Erythroblast (primary cell): ENCODE measurements around the gene RNF223.
A peak's percentile ranks its signal among the peaks of the same experiment; 100 is the strongest.
"Not testable (repeated sequence)": the region's sequence is repeated elsewhere in the genome, so short reads cannot be mapped to it uniquely, and the experiment has no call there.

Source experiments
- DNase-seq, 2 experiments: peaks; one replicate each; lab custom pipeline; 2025; lab: John Stamatoyannopoulos, UW
- GATA1 ChIP-seq: IDR thresholded peaks from 2 replicates; pipeline ENCODE4 v1.6.1; 2011; ENCODE audit warnings: low read depth, mild to moderate bottlenecking, control low read depth, low read length, moderate library complexity
- POLR2A ChIP-seq: IDR thresholded peaks from 2 replicates; pipeline ENCODE4 v1.6.1; 2011; ENCODE audit warnings: mild to moderate bottlenecking, low read length

The RNF223 gene

DNA sequence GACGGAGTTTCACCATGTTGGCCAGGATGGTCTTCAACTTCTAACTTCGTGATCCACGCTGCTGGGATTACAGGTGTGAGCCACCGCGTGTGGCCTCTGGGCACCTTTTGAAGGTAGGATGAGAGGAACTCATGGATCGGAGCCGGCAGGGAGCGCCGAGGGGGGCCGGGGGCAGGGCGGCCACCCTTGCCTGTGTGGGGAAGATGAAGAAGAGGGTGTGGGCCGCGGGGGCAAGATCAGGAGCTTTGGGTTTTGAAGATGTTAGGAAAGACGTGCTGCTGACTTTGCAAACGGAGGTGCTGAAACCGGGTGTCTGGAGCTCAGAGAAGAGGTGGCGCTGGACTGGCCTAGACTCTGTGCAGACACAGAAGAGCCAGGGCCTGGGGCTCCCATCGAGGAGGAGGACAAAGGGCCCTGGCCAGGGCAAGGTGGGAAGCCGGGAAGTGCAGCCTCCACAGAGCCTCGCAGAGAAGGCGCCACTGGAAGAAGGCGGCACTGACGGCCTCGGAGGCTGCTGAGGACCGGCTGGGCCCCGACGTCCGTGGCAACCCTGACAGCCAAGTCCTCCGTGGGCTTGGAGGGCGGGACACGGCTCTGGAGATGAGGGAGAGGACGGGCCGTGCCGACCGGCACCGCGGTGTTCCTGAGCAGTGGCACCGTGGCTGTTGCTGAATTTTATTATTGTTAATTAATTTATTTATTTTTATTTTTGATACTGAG lies 13.7 kb downstream of the RNF223 start:
- DNase-seq = no peak
- TF ChIP-seq POLR2A (no peak), GATA1 (no peak)

DNA sequence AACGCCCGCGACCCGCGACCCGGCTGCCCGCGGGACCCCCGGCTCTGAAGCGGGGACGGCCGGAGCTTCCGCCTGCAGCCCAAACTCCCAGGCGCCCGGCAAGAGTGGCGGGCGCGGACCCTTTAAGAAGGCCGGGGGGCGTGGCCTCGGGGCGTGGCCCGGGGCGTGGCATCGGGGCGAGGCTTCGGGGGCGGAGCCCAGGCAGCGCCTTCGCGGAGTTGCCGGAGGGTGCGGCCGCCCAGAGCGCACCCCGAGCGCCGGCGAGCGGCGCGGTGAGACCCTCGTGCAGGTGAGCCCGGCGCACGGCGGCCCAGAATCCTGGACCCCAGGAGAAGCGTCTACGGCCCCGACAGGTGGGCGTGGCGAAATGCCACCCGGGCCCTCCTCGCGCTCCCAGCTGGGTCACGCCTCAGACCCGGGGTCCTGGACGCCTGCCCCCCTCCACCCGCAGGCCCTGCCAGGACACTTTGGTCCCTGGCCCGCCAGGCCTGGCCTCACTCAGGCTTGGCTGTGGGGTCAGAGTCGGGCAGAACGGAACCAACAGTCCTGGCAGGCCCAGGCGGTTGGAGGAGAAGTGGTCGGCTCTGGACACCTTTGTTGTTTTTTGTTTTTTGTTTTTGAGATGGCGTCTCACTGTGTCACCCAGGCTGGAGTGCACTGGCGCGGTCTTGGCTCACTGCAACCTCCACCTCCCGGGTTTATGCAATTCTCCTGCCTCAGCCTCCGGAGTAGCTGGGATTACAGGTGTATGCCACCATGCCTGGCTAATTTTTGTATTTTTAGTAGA lies 14.4 kb downstream of the RNF223 start:
- peak; percentile 79 to 82 for DNase-seq
- TF ChIP-seq POLR2A = no peak
- TF ChIP-seq GATA1 = no peak

GRCh38 chr1:1058921-1059493 lies 15.1 kb downstream of the RNF223 start:
- DNase-seq = peak in 1 of 2 experiments; percentile 60
- TF ChIP-seq POLR2A = no peak
- no peak for TF ChIP-seq GATA1

DNA sequence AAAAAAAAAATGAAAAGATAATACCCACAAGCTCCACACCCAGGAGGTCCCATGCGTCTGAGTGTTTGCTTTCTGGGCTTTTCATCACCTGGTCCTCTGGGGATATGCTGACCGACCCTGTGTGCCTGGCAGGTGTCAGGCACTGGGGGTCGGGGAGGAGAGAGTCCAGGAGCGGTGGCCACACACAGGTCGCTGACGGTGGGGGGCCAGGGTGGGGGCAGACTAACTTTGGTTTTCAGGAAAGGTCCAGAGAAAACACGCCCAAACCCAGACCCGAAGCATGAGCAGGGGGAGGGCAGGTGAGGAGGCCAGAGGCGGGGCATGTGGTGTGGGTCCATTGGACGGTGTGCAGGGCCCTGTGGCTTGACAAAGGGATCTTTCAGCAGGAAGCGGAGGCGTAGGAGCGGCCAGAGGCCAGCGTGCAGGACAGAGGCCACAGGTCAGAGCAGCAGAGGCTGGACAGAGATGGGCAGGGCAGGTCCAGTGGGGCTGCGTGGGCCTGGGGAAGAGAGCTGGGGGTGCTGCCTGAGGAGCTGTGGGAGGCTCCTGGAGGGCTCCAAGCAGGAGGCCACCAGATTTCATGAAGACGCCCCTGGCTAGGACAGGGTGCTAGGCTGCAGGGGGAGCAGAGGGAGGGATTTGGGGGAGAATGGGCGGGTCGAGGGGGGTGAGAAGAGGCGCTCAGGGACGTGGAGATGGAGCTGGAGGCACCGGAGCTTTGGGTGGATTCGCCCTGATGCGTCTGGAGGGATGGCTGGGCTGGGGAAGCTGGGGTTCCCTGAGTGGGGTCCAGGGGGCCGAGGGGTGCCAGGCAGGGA lies 15.8 kb downstream of the RNF223 start:
- DNase-seq = no peak
- TF ChIP-seq GATA1 = no peak
- no peak for TF ChIP-seq POLR2A

DNA sequence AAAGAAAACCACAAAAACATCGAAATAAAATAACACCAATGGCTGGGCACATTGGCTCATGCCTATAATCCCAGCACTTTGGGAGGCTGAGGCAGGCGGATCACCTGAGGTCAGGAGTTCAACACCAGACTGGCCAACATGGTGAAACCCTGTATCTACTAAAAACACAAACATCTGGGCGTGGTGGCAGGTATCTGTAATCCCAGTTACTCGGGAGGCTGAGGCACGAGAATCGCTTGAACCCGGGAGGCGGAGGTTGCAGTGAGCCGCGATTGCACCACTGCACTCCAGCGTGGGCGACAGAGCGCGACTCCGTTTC lies 16.4 kb downstream of the RNF223 start:
- not testable (repeated sequence) for DNase-seq

DNA sequence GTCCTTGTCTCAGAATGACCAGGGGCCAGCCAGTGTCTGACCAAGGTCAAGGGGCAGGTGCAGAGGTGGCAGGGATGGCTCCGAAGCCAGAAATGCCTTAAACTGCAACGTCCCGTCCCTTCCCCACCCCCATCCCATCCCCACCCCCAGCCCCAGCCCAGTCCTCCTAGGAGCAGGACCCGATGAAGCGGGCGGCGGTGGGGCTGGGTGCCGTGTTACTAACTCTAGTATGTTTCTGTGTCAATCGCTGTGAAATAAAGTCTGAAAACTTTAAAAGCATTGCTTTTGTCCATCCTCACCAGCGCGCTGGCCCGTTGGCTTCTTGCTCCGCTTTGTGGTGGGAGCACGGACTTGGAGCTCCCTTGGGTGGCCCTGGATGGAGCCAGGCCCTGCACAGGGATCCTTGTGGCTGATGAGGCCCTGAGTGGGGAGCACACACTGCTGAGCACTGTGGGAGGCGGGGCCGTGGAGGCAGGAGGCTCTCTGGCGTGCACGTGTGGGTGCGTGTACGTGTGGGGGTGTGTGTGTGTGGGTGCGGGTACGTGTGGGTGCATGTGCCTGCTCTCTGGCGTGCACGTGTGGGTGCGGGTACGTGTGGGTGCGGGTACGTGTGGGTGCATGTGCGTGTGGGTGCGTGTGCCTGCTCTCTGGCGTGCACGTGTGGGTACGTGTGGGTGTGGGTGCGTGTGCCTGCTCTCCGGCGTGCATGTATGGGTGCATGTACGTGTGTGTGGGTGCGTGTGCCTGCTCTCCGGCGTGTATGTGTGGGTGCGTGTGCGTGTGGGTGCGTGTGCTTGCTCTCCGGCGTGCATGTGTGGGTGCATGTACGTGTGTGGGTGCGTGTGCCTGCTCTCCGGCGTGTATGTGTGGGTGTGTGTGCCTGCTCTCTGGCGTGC lies 18.0 kb downstream of the RNF223 start:
- no peak for DNase-seq
- no peak for TF ChIP-seq POLR2A
- TF ChIP-seq GATA1 = no peak

DNA sequence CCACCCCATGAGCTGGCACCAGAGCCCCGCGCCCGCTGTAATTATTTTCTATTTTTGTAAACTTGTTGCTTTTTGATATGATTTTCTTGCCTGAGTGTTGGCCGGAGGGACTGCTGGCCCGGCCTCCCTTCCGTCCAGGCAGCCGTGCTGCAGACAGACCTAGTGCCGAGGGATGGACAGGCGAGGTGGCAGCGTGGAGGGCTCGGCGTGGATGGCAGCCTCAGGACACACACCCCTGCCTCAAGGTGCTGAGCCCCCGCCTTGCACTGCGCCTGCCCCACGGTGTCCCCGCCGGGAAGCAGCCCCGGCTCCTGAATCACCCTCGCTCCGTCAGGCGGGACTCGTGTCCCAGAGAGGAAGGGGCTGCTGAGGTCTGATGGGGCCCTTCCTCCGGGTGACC lies 19.1 kb downstream of the RNF223 start:
- DNase-seq = no peak
- TF ChIP-seq GATA1 (no peak), POLR2A (no peak)

DNA sequence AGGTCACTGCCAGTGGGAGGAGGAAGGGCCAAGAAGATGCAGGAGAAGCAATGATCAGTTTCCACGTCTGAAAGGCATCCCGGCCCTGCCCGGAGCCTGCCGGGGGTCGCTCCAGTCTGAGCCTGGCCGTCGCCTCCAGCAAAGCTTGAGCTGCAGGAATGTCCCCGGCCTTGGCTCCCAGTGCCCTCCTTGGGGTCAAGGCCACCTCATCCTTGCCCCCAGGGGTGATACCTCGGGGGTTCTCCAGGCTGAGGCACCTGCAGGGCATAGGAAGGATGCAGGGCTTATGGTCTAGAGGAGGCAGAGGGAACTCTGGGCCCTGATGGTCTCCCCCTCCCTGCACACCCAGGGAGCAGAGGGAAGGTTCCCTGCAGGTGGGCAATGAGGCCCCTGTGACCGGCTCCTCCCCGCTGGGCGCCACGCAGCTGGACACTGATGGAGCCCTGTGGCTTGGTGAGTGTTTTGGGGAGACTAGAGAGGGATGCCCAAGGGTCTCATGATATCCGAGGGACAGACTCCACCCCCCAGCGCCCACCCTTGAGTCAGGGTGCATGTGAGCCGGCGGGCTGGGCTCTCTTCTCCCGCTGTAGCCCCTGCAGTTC lies 19.9 kb downstream of the RNF223 start:
- DNase-seq = no peak
- no peak for TF ChIP-seq POLR2A
- TF ChIP-seq GATA1 = no peak

- TF ChIP-seq POLR2A = no peak
- no peak for TF ChIP-seq GATA1
- DNase-seq = no peak
These were observed 20.4 kb downstream of the RNF223 start for GRCh38 chr1:1053682-1054081.

DNA sequence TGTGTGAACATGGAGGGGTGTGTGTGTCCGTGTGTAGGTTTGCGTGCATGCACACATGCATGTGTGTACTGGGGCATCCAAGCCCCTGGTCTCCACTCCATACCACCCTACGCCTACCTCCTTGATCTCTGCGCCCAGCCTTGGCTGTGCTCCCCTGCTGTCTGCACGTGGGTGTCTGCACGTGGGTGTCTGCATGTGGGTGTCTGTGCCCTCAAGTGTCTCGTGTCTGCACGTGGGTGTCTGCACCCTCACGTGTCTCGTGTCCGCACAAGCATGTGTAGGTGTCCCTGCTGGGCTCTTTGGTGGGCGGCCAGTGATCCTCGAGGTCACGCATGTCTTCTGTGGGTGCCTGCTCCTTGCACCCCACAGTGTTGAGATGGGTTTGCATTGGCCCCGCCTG lies 21.1 kb downstream of the RNF223 start:
- no peak for DNase-seq
- TF ChIP-seq GATA1 (no peak), POLR2A (no peak)

- TF ChIP-seq GATA1 = no peak
- TF ChIP-seq POLR2A = no peak
- no peak for DNase-seq
These were observed 21.9 kb downstream of the RNF223 start for GRCh38 chr1:1052003-1052840.
